Ectodermal cell (in vitro differentiated cells): ENCODE measurements around the gene GPLD1. TPM values are rescaled to one million over a fixed set of nuclear protein-coding genes. Genes with fewer than 3 reads are reported as not detected.

Source experiments
- H3K27ac ChIP-seq: 2 replicates; pipeline ENCODE4 v1.7.0; 2013; ENCODE audit warnings: mild to moderate bottlenecking, low read depth, low read length; ENCODE audit not compliant: insufficient read depth, poor library complexity, severe bottlenecking
- H3K27me3 ChIP-seq: 2 replicates; pipeline ENCODE4 v1.7.0; 2013; ENCODE audit warnings: mild to moderate bottlenecking, low read length; ENCODE audit not compliant: insufficient read depth, control insufficient read depth, poor library complexity, severe bottlenecking
- H3K36me3 ChIP-seq: one replicate; pipeline ENCODE4 v1.7.0; 2013; ENCODE audit warnings: low read length; ENCODE audit not compliant: control insufficient read depth, insufficient read depth
- H3K4me1 ChIP-seq: one replicate; pipeline ENCODE4 v1.7.0; 2013; ENCODE audit warnings: low read length; ENCODE audit not compliant: control insufficient read depth, insufficient read depth
- H3K4me3 ChIP-seq: 2 replicates; pipeline ENCODE4 v1.7.0; 2013; ENCODE audit warnings: low read depth, low read length, control low read depth; ENCODE audit not compliant: insufficient read depth
- H3K9me3 ChIP-seq: 2 replicates; pipeline ENCODE4 v1.7.0; 2013; ENCODE audit warnings: mild to moderate bottlenecking, low read length, moderate library complexity; ENCODE audit not compliant: control insufficient read depth
- WGBS, 2 experiments: methylation state at CpG; one replicate each; pipeline ENCODE4 v1.1.7; 2013; ENCODE audit warnings: missing lambda C conversion rate in 2 of 2; 5-methylcytosine and 5-hydroxymethylcytosine counted together
- polyA plus RNA-seq, 4 experiments: library from polyadenylated mRNA; stranded (reverse); fragments of 50-300 nt; gene quantifications; one replicate each; pipeline ENCODE4 v1.2.3, GENCODE V29; 2013

The GPLD1 gene, protein sequence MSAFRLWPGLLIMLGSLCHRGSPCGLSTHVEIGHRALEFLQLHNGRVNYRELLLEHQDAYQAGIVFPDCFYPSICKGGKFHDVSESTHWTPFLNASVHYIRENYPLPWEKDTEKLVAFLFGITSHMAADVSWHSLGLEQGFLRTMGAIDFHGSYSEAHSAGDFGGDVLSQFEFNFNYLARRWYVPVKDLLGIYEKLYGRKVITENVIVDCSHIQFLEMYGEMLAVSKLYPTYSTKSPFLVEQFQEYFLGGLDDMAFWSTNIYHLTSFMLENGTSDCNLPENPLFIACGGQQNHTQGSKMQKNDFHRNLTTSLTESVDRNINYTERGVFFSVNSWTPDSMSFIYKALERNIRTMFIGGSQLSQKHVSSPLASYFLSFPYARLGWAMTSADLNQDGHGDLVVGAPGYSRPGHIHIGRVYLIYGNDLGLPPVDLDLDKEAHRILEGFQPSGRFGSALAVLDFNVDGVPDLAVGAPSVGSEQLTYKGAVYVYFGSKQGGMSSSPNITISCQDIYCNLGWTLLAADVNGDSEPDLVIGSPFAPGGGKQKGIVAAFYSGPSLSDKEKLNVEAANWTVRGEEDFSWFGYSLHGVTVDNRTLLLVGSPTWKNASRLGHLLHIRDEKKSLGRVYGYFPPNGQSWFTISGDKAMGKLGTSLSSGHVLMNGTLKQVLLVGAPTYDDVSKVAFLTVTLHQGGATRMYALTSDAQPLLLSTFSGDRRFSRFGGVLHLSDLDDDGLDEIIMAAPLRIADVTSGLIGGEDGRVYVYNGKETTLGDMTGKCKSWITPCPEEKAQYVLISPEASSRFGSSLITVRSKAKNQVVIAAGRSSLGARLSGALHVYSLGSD
- polyA plus RNA-seq (2013, experiment 1 of 4), result 3.6 TPM
- 3.2 TPM for polyA plus RNA-seq (2013, experiment 2 of 4)
- 2.4 TPM for polyA plus RNA-seq (2013, experiment 3 of 4)
- 2.4 TPM for polyA plus RNA-seq (2013, experiment 4 of 4)

DNA sequence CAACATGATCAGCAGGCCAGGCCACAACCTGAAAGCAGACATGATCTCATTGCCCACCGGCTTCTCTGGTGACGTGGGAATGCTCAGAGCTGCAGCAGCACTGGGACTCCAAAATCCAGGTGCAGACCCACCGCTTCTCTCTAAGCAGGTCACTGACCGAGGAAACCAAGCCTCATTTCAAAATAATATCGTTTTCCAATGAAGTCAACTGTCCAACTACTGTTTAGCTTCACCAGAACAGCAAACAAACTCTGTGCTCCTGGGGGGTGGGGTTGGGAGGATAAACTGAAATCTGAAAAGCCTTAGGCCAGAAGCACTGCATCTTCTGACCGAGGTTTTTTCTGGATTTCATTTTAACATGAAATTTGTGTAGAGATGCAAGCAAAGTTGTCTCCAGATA lies at the start of gene GPLD1:
TSS of gene GPLD1 (minus strand) at position 109 of the 400 bp plus-strand sequence. CDS start at position 42, 67 bp downstream.
- no peak within 1 kb of the TSS for H3K4me3 ChIP-seq
- WGBS, 2 experiments, result 94% methylated on average over 5 to 6 of the region's 6 CpGs
- no peaks in the 10 kb centered on the region for H3K4me1 ChIP-seq
- peaks cover 11% of the 10 kb centered on the region for H3K27me3 ChIP-seq
- no peaks in the 10 kb centered on the region for H3K9me3 ChIP-seq
- H3K36me3 ChIP-seq, result no peaks in the 10 kb centered on the region
- H3K27ac ChIP-seq, result no peak within 1 kb of the TSS

DNA sequence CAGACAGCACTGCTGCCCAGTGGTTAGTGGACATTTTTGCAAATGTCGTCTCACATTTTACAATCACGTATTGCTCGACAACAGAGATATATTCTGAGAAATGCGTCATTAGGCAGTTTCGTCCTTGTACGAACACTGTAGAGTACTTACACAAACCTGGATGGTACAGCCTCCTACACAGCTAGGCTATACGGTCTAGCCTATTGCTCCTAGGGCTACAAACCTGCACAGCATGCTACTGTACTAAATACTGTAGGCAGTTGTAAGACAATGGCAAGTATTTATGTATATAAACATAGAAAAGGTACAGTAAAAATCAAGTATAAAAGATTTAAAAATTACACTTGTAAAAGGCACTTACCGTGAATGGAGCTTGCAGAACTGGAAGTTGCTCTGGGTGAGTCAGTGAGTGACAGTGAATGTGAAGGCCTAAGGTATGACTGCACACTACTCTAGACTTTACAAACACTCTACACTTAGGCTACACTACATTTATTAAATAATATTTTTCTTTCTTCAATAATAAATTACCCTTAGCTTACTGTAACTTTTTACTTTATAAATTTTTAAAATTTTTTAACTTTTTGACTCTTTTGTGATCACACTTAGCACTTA lies 48.5 kb upstream of the GPLD1 start:
- Histone ChIP-seq H3K4me3 (no peak overlapping the region), H3K9me3 (no peaks in the 10 kb centered on the region), H3K4me1 (no peaks in the 10 kb centered on the region), H3K27ac (no peak overlapping the region), H3K36me3 (no peaks in the 10 kb centered on the region), H3K27me3 (no peaks in the 10 kb centered on the region)
- WGBS, 2 experiments, result 95 to 97% methylated on average over 7 to 8 of the region's 8 CpGs

GRCh38 chr6:24537082-24537699 lies 47.8 kb upstream of the GPLD1 start:
- Histone ChIP-seq H3K9me3 (no peaks in the 10 kb centered on the region), H3K4me3 (no peak overlapping the region), H3K27ac (no peak overlapping the region), H3K36me3 (no peaks in the 10 kb centered on the region), H3K27me3 (no peaks in the 10 kb centered on the region), H3K4me1 (no peaks in the 10 kb centered on the region)
- WGBS, 2 experiments, result 91 to 93% methylated on average over 8 of the region's 8 CpGs

- Histone ChIP-seq H3K4me3 (no peak overlapping the region), H3K36me3 (no peaks in the 10 kb centered on the region), H3K27ac (no peak overlapping the region), H3K4me1 (no peaks in the 10 kb centered on the region), H3K9me3 (no peaks in the 10 kb centered on the region), H3K27me3 (no peaks in the 10 kb centered on the region)
- WGBS, 2 experiments, result 90 to 92% methylated on average over 4 of the region's 4 CpGs
Measured at GRCh38 chr6:24536466-24536865, 47.1 kb upstream of the GPLD1 start.

DNA sequence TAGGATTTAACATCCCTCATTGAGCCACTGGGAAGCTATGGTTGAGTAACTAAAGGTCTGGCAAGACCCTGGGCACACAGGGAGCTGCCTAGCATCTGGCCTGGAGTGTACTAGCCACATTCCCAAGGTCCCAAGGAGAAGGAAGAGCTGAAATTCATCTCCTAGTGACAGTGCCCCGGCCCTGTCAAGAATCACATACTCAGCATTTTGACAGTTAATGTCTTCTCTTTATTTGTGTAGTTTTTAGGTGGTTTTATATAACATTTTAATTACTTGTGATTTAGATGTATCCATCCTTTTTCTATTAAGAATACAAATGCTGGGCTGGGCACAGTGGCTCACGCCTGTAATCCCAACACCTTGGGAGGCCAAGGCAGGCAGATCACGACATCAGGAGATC lies 45.8 kb upstream of the GPLD1 start:
- Histone ChIP-seq H3K36me3 (no peaks in the 10 kb centered on the region), H3K9me3 (no peaks in the 10 kb centered on the region), H3K27me3 (no peaks in the 10 kb centered on the region), H3K27ac (no peak overlapping the region), H3K4me1 (no peaks in the 10 kb centered on the region), H3K4me3 (no peak overlapping the region)
- WGBS, 2 experiments, result 91 to 93% methylated on average over 2 to 3 of the region's 3 CpGs

GRCh38 chr6:24534329-24534728 lies 45.0 kb upstream of the GPLD1 start:
- 91 to 93% methylated on average over 5 of the region's 5 CpGs for WGBS, 2 experiments
- no peaks in the 10 kb centered on the region for H3K27me3 ChIP-seq
- H3K27ac ChIP-seq, result no peak overlapping the region

DNA sequence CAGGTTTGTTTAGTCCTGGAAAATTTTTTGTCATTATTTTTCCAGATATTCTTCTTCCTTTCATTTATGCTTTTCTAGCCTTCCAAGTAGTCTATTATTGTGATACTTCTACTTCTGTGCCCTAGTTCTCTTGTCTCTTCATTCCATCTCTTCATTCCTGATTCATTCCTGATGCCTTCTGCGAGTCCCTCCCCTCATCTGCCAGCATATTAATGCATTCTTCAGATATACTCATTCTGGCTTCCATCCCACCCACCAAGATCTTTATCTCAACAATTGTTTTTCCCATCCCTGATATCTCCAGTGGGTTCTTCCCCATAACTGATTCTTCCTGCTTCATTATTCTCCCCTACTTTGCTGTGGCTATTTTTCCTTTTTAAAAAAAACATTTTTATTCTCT lies 40.6 kb upstream of the GPLD1 start:
- Histone ChIP-seq H3K9me3 (no peaks in the 10 kb centered on the region), H3K4me3 (no peak overlapping the region), H3K36me3 (no peaks in the 10 kb centered on the region), H3K27ac (no peak overlapping the region), H3K27me3 (no peaks in the 10 kb centered on the region), H3K4me1 (no peaks in the 10 kb centered on the region)
- 89 to 90% methylated on average over 1 of the region's 1 CpG for WGBS, 2 experiments

More at GRCh38 chr6:24534329-24534728, 45.0 kb upstream of the GPLD1 start:
- H3K9me3 ChIP-seq, result no peaks in the 10 kb centered on the region
- H3K4me1 ChIP-seq, result no peaks in the 10 kb centered on the region
- H3K36me3 ChIP-seq, result no peaks in the 10 kb centered on the region
- H3K4me3 ChIP-seq, result no peak overlapping the region

- Histone ChIP-seq H3K36me3 (no peaks in the 10 kb centered on the region), H3K4me1 (no peaks in the 10 kb centered on the region), H3K9me3 (no peaks in the 10 kb centered on the region), H3K27ac (no peak overlapping the region), H3K27me3 (no peaks in the 10 kb centered on the region), H3K4me3 (no peak overlapping the region)
- 53 to 59% methylated on average over 5 of the region's 5 CpGs for WGBS, 2 experiments
Measured at GRCh38 chr6:24524805-24525204, 35.4 kb upstream of the GPLD1 start.

DNA sequence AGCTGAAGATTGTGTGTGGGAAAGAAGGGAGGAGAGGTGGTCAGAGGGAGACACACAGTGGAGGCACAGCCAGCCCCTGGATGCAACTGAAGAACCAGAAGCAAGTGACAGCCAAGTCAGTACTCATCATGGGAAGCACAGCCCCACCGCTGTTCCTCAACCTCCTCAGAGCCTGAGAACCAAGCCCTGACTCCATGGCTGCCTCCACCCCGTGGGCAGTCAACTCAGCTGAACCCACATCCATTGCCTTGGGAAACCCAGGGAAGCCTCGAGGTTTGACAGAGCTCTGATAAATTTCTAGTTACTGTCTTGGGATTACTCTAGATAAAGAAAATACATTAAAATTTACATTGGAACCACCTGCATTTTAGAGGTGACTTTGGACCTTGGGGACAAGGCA lies 35.0 kb upstream of the GPLD1 start:
- H3K4me1 ChIP-seq, result no peaks in the 10 kb centered on the region
- no peak overlapping the region for H3K4me3 ChIP-seq
- no peak overlapping the region for H3K27ac ChIP-seq
- no peaks in the 10 kb centered on the region for H3K9me3 ChIP-seq
- H3K27me3 ChIP-seq, result no peaks in the 10 kb centered on the region
- H3K36me3 ChIP-seq, result no peaks in the 10 kb centered on the region
- WGBS, 2 experiments, result 94 to 97% methylated on average over 2 to 3 of the region's 3 CpGs
